ENCODE results near the gene TBKBP1.

TBKBP1 gene

DNA sequence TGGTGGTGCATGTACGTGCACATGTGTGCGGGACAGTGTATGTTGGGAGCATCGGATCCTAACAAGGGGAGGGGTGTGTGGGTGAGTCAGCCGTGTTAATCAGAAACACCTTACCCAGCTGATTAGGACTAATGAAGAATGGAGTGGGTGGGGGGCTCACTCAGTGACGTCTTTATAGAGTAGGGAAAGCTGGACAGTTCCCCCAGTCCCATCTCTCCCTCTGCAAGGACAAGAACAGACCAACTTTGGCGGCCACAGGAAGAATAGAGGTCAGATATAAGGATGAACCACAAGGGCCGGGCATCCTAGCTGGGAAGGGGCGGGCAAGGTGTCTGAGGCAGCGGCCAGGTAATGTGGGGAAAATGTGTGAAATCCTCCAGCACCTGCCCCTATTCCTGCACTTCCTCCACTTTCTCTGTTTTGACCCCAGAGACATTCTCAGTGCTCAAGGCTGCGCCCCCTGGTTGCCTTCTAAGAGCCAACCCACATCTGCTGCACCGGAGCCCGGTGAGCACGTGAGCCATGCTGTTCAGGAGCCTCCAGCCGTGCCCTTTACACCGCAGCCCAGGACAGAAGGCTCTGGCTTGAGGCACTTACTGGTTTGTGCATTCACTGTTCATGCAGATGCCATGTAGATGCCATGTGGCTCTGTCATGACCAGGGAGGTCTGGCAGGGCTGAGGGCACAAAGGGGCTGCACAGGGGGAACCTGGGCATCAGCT, 20.2 kb downstream of the TBKBP1 start:
- Histone ChIP-seq H2BK15ac (ENCODE audit: low read depth, poor library complexity, severe bottlenecking) (no peak overlapping the region), H3K23ac (ENCODE audit: low read length in 2 of 2) (no peak overlapping the region), H4K91ac (ENCODE audit: low read length) (no peak overlapping the region), H3K18ac (ENCODE audit: low read depth in 1 of 2, low read length in 2 of 2) (no peak overlapping the region), H3K36me3 (ENCODE audit: control insufficient read depth in 1 of 2, insufficient read depth in 2 of 2, low read depth in 1 of 2, low read length in 2 of 2) (peaks cover 22 to 26% of the 10 kb centered on the region in 2 experiments), H3K4me3 (ENCODE audit: insufficient read depth in 1 of 2, low read depth in 1 of 2, low read length in 2 of 2) (no peak overlapping the region), H2AK5ac (ENCODE audit: low read length, severe bottlenecking) (no peak overlapping the region), H4K8ac (ENCODE audit: low read length) (no peak overlapping the region), H2BK12ac (ENCODE audit: low read length in 2 of 2) (no peak overlapping the region), H3K4me1 (ENCODE audit: control insufficient read depth, insufficient read depth, low read depth, low read length) (peaks cover 17% of the 10 kb centered on the region), H2BK5ac (ENCODE audit: low read depth, low read length, poor library complexity, severe bottlenecking) (no peak overlapping the region), H3K27me3 (ENCODE audit: control insufficient read depth in 1 of 2, insufficient read depth in 1 of 2, low read length in 2 of 2) (peaks cover 45 to 75% of the 10 kb centered on the region in 2 experiments), H3K4me2 (ENCODE audit: low read length, poor library complexity, severe bottlenecking) (no peak overlapping the region), H3K4ac (ENCODE audit: low read depth in 1 of 2, low read length in 2 of 2) (no peak overlapping the region), H3K79me1 (replicated peaks; ENCODE audit: low read length, poor library complexity, severe bottlenecking) (no peaks in the 10 kb centered on the region), H2BK120ac (ENCODE audit: low read depth, low read length) (no peak overlapping the region), H3K14ac (ENCODE audit: low read length in 2 of 2) (no peak overlapping the region), H3K27ac (ENCODE audit: low read length, poor library complexity, severe bottlenecking) (no peak overlapping the region), H3K9ac (ENCODE audit: low read length) (no peak overlapping the region), H2AFZ (ENCODE audit: low read depth, low read length) (no peak overlapping the region), H3K9me3 (ENCODE audit: control insufficient read depth, low read length) (no peaks in the 10 kb centered on the region)
- WGBS = 55% methylated on average over 14 of the region's 15 CpGs
- no peak for DNase-seq

DNA sequence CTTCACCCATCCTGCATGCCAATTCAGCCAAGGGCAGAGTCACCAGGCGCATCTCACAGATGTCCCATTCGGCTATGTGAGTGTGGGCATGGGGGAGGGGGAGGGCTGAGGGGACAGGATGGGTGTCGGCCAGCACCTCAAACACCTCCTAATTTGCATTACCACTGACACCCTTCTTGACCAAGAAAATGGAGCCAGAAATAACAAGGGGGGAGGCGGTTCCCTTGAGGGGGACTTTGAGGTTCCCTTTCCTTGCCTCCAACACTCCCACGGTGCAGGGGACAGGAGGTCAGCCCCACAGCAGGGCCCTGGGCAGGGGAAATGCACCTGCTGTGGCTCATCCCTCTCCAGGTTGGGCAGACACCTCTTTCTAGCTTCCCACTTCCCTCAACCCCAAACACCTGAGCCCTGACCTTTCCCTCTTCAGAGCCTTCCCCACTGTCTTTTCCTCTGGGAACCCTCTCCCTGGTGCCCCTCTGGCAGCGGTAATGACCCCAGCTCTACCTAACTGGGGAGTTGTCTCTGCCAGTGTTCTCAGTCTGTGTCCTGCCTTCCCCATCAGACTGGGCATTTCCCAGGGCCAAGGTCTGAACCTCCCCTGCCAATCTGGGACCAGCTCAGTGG, 20.9 kb downstream of the TBKBP1 start:
- Histone ChIP-seq H4K8ac (ENCODE audit: low read length) (no peak overlapping the region), H3K27ac (ENCODE audit: low read length, poor library complexity, severe bottlenecking) (no peak overlapping the region), H3K9me3 (ENCODE audit: control insufficient read depth, low read length) (no peaks in the 10 kb centered on the region), H2BK15ac (ENCODE audit: low read depth, poor library complexity, severe bottlenecking) (no peak overlapping the region), H3K4me1 (ENCODE audit: control insufficient read depth, insufficient read depth, low read depth, low read length) (peaks cover 24% of the 10 kb centered on the region), H3K23ac (ENCODE audit: low read length in 2 of 2) (no peak overlapping the region), H3K4ac (ENCODE audit: low read depth in 1 of 2, low read length in 2 of 2) (no peak overlapping the region), H2BK5ac (ENCODE audit: low read depth, low read length, poor library complexity, severe bottlenecking) (no peak overlapping the region), H3K4me3 (ENCODE audit: insufficient read depth in 1 of 2, low read depth in 1 of 2, low read length in 2 of 2) (no peak overlapping the region), H2AK5ac (ENCODE audit: low read length, severe bottlenecking) (no peak overlapping the region), H4K91ac (ENCODE audit: low read length) (no peak overlapping the region), H3K36me3 (ENCODE audit: control insufficient read depth in 1 of 2, insufficient read depth in 2 of 2, low read depth in 1 of 2, low read length in 2 of 2) (peaks cover 16 to 20% of the 10 kb centered on the region in 2 experiments), H3K27me3 (ENCODE audit: control insufficient read depth in 1 of 2, insufficient read depth in 1 of 2, low read length in 2 of 2) (peaks cover 45 to 81% of the 10 kb centered on the region in 2 experiments), H3K14ac (ENCODE audit: low read length in 2 of 2) (no peak overlapping the region), H2BK120ac (ENCODE audit: low read depth, low read length) (no peak overlapping the region), H3K9ac (ENCODE audit: low read length) (no peak overlapping the region), H3K79me1 (replicated peaks; ENCODE audit: low read length, poor library complexity, severe bottlenecking) (no peaks in the 10 kb centered on the region), H3K4me2 (ENCODE audit: low read length, poor library complexity, severe bottlenecking) (no peak overlapping the region), H2AFZ (ENCODE audit: low read depth, low read length) (no peak overlapping the region), H2BK12ac (ENCODE audit: low read length in 2 of 2) (no peak overlapping the region), H3K18ac (ENCODE audit: low read depth in 1 of 2, low read length in 2 of 2) (no peak overlapping the region)
- WGBS = 82% methylated on average over 3 of the region's 6 CpGs
- DNase-seq = no peak

DNA sequence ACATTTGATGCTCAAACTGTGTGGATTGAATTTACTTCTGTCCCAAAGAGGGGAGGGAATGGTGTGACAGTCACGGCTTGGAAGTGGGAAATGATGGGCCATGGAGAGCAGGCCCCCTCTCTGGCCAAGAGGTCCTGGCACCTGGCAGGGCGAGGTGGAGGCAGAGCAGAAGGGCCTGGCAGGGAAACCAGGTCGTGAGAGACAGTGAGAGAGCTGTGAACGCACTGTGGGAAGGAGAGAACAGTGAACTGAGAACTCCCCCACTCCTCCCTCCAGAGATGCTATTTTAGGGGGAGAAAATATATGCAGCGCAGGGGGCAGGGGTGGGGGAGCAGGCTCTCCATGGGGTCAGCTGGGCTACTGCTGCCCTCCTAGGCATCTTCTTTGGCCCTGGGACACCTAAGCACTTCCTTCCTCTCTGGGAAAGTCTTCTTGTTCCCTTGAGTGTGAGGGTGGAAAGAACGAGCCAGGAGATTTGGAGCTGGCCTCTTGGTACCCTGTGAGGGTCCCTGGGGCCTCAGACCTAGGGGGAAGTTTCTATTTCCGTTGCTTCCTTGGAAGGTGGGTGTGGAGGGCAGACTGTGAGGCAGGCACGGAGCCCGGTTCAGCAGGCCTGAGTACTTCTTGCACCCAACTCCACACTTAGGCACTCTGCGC, 21.8 kb downstream of the TBKBP1 start:
- H3K18ac ChIP-seq (ENCODE audit: low read depth in 1 of 2, low read length in 2 of 2) = no peak overlapping the region
- H3K14ac ChIP-seq (ENCODE audit: low read length in 2 of 2) = no peak overlapping the region
- no peak overlapping the region for H3K4me2 ChIP-seq (ENCODE audit: low read length, poor library complexity, severe bottlenecking)
- no peaks in the 10 kb centered on the region for H3K9me3 ChIP-seq (ENCODE audit: control insufficient read depth, low read length)
- WGBS = 63% methylated on average over 5 of the region's 10 CpGs
- no peak overlapping the region for H2BK12ac ChIP-seq (ENCODE audit: low read length in 2 of 2)
- peaks cover 48 to 90% of the 10 kb centered on the region in 2 experiments for H3K27me3 ChIP-seq (ENCODE audit: control insufficient read depth in 1 of 2, insufficient read depth in 1 of 2, low read length in 2 of 2)
- no peak overlapping the region for H4K91ac ChIP-seq (ENCODE audit: low read length)
- H3K79me1 ChIP-seq (replicated peaks; ENCODE audit: low read length, poor library complexity, severe bottlenecking) = no peaks in the 10 kb centered on the region
- no peak overlapping the region for H2BK120ac ChIP-seq (ENCODE audit: low read depth, low read length)
- H3K36me3 ChIP-seq (ENCODE audit: control insufficient read depth in 1 of 2, insufficient read depth in 2 of 2, low read depth in 1 of 2, low read length in 2 of 2) = peaks cover 6 to 12% of the 10 kb centered on the region in 2 experiments
- H2BK15ac ChIP-seq (ENCODE audit: low read depth, poor library complexity, severe bottlenecking) = no peak overlapping the region
- H3K4ac ChIP-seq (ENCODE audit: low read depth in 1 of 2, low read length in 2 of 2) = no peak overlapping the region
- H2AK5ac ChIP-seq (ENCODE audit: low read length, severe bottlenecking) = no peak overlapping the region
- no peak overlapping the region for H2BK5ac ChIP-seq (ENCODE audit: low read depth, low read length, poor library complexity, severe bottlenecking)
- no peak overlapping the region for H3K9ac ChIP-seq (ENCODE audit: low read length)
- H3K23ac ChIP-seq (ENCODE audit: low read length in 2 of 2) = no peak overlapping the region
- H2AFZ ChIP-seq (ENCODE audit: low read depth, low read length) = no peak overlapping the region
- H3K4me3 ChIP-seq (ENCODE audit: insufficient read depth in 1 of 2, low read depth in 1 of 2, low read length in 2 of 2) = no peak overlapping the region
- DNase-seq = no peak
- no peak overlapping the region for H4K8ac ChIP-seq (ENCODE audit: low read length)
- no peak overlapping the region for H3K27ac ChIP-seq (ENCODE audit: low read length, poor library complexity, severe bottlenecking)
- H3K4me1 ChIP-seq (ENCODE audit: control insufficient read depth, insufficient read depth, low read depth, low read length) = peaks cover 33% of the 10 kb centered on the region

DNA sequence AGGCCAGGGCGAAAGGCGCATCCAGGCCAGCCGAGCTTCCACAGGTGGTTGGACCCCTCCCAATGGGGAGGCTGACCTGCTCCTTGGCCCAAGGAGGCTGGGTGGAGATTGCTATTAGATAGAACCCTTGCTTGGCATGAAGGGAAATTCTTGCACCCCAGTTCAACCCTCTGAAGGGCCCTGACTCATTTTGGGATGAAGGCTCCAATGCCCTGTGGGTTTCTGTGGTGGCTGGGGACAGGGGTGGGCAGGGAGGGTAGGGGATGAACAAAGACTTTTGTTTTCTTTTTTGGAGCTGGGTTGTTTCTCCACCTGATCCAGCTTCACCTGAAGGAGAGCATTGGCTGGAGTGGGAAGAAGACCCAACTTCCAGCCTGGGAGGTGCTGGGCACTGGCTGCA, 22.4 kb downstream of the TBKBP1 start:
- Histone ChIP-seq H3K27me3 (ENCODE audit: control insufficient read depth in 1 of 2, insufficient read depth in 1 of 2, low read length in 2 of 2) (peaks cover 54 to 96% of the 10 kb centered on the region in 2 experiments), H2BK120ac (ENCODE audit: low read depth, low read length) (no peak overlapping the region), H2AK5ac (ENCODE audit: low read length, severe bottlenecking) (no peak overlapping the region), H3K18ac (ENCODE audit: low read depth in 1 of 2, low read length in 2 of 2) (no peak overlapping the region), H2BK12ac (ENCODE audit: low read length in 2 of 2) (no peak overlapping the region), H4K91ac (ENCODE audit: low read length) (no peak overlapping the region), H3K79me1 (replicated peaks; ENCODE audit: low read length, poor library complexity, severe bottlenecking) (no peaks in the 10 kb centered on the region), H2BK15ac (ENCODE audit: low read depth, poor library complexity, severe bottlenecking) (no peak overlapping the region), H3K36me3 (ENCODE audit: control insufficient read depth in 1 of 2, insufficient read depth in 2 of 2, low read depth in 1 of 2, low read length in 2 of 2) (peaks cover under 1 to 6% of the 10 kb centered on the region in 2 experiments), H3K27ac (ENCODE audit: low read length, poor library complexity, severe bottlenecking) (no peak overlapping the region), H3K4ac (ENCODE audit: low read depth in 1 of 2, low read length in 2 of 2) (no peak overlapping the region), H3K9me3 (ENCODE audit: control insufficient read depth, low read length) (no peaks in the 10 kb centered on the region), H3K9ac (ENCODE audit: low read length) (no peak overlapping the region), H3K14ac (ENCODE audit: low read length in 2 of 2) (no peak overlapping the region), H3K23ac (ENCODE audit: low read length in 2 of 2) (no peak overlapping the region), H3K4me2 (ENCODE audit: low read length, poor library complexity, severe bottlenecking) (no peak overlapping the region), H2AFZ (ENCODE audit: low read depth, low read length) (no peak overlapping the region), H3K4me3 (ENCODE audit: insufficient read depth in 1 of 2, low read depth in 1 of 2, low read length in 2 of 2) (no peak overlapping the region), H2BK5ac (ENCODE audit: low read depth, low read length, poor library complexity, severe bottlenecking) (no peak overlapping the region), H3K4me1 (ENCODE audit: control insufficient read depth, insufficient read depth, low read depth, low read length) (peaks cover 38% of the 10 kb centered on the region), H4K8ac (ENCODE audit: low read length) (no peak overlapping the region)
- 89% methylated on average over 3 of the region's 3 CpGs for WGBS
- DNase-seq = no peak

Measured in mesenchymal stem cell (in vitro differentiated cells and primary cell).